Measurements from ENCODE around the gene NHP2.
"Not testable (repeated sequence)": the region's sequence is repeated elsewhere in the genome, so short reads cannot be mapped to it uniquely, and the experiment has no call there.

NHP2 gene

GRCh38 chr5:178153530-178154340 is at the start of gene NHP2:
TSS of gene NHP2 (minus strand) at chr5:178153885. CDS start at chr5:178153817, 68 bp downstream.
- DNase-seq, result peak; percentile 95

- no peak for DNase-seq
Observed at GRCh38 chr5:178202541-178202940, 48.9 kb upstream of the NHP2 start.

- no peak for DNase-seq
Observed at GRCh38 chr5:178201927-178202235, 48.2 kb upstream of the NHP2 start.

DNA sequence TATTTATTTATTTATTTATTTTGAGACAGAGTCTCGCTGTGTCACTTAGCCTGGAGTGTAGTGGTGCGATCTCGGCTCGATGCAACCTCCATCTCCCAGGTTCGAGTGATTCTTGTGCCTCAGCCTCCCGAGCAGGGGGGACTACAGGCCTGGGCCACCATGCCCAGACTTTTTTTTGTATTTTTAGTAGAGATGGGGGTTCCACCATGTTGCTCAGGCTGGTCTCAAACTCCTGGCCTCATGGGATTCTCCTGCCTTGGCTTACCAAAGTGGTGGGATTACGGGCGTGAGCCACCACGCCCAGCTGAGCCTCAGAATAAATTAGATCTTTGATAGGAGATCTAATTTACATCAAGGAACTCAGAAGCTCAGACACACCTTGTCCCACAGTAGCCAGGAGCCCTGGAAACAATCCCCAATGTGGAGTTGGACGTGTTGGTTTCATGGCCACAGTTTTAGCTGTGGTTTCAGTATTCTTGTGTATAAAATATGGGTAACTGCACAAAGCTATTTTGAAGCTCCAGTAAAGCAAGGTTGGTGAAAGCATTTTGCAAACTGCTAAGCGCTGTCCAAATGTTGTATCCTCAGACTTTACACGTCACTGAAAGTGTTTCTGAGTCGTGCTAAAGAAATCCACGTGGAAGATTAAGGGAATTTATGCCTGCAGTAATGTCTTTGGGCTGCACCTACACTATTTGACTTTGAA is 47.7 kb upstream of the NHP2 start:
- DNase-seq, result no peak

DNA sequence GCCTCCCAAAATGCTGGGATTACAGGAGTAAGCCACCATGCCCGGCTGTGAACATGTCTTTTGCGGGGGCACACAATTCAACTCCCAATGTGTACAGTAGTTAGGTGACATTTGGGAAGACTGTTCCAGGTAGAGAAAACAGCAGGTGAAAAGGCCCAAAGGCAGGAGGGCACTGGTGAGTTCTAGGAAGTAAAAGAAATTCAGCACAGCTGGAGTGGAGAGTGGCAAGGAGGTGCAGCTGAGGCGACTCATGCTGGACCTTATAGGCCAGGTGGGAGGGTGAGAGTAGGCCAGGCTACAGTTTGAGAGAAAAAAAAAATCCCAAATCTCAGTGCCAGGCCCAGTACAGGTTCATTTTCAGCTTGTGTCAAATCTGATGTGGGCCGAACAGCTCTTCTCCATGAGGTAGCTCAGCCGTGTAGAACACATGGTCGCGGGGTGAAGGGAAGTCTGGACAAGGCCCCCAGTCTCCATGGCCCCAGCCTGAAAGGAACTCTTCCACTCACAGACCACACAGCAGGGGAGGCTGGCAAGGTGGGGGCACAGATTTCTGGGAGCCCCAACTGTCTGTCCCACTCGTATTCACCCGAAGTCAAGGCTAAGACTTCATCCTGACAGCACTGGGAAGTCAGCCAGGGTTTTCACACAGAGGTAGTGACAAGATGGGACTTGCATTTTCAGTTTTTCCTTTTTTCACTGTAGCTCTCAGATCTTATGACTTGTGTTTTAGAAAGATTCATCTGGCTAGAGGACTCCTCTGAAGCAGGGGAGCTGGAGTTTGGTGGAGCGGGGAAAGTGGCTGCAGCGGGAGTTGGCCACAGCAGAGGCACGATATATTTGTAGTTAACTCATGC is 46.1 kb upstream of the NHP2 start:
- DNase-seq, result no peak

DNA sequence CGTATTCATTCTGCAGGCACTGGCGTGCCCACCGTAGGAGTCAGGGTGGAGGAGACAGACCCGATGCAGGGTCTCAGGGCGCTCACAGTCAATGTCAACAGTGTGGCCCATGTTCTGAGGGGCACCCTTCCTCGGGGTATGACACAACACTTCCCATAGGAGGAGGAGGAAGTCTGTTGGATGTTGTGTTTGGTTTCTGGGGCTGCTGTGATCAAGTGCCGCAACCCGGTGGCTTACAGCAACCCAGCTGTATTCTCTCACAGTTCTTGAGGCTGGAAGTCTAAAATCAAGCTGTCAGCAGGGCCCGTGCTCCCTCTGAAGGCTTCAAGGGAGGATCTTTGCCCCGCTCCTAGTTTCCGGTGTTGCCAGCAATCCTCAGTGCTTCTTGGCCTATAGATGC is 45.0 kb upstream of the NHP2 start:
- DNase-seq, result no peak

DNA sequence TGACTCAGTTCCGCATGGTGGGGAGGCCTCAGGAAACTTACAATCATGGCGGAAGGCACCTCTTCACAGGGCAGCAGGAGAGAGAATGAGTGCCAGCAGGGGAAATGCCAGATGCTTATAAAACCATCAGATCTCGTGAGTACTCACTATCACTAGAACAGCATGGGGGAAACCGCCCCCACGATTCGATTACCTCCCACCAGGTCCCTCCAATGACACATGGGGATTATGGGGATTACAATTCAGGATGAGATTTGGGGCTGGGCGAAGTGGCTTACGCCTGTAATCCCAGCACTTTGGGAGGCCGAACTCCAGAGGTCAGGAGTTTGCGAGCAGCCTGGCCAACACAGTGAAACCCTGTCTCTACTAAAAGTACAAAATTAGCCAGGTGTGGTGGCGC is 44.5 kb upstream of the NHP2 start:
- DNase-seq, result not testable (repeated sequence)

GRCh38 chr5:178196986-178197385 is 43.3 kb upstream of the NHP2 start:
- no peak for DNase-seq

GRCh38 chr5:178196281-178196812 is 42.7 kb upstream of the NHP2 start:
- DNase-seq, result no peak

DNA sequence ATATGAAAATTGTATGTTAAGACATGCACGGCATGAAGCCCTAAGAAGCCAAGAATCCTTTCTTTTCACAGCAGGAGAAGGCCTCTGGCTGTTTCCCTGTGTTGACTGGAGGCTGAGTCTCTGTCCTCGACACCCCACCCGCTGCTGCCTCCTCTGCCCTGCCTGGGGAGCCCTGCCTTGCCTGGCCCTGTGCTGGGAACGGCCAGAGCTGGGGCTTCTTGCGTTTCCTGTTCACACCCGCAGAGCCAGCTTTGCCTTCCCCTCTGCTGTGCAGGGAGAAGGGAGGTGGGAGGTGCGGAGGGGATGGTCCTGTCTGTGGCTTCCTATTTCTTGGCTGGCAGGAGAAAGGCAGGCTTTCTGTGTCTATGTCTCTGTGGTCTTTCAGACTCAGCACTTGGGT is 40.3 kb upstream of the NHP2 start:
- DNase-seq, result no peak

DNA sequence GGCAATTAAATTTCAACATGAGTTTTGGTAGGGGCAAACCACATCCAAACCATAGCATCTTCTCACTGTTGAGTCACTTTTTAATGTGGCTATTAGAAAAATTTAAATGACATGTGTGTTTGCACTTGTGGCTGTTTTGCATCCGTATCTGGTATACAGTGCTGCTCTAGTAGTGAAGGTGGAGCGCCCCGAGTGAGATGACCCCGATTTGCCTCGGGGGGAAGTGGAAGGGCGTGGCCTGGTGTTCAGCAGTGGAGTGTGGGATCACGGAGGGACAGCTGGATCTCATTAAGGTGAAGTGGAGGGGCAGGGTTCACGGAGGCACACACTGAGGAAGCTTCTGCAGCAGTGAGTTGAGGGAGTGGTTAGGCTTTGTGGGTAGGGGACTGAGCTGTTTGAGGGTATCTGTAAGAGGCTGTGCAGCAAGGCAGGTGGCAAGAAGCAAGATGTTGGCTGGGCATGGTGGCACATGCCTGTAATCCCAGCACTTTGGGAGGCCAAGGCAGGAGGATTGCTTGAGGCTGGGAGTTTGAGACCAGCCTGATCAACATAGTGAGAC is 39.6 kb upstream of the NHP2 start:
- DNase-seq, result no peak

DNA sequence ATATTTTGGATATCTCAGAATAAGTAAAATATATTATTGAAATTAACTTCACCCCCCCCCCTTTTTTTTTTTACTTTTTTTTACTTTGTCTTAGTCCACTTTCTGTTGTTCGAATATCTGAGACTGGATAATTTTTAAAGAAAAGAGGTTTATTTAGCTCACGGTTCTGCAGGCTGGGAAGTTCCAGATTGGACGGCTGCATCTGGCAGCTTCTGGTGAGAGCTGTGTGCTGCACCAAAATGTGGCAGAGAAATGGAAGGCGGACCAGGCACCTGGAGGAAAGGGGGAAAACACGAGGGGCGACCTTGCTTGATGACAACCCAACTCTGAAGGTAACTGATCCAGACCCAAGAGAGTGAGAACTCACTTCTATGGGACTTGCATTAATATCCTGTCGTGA is 39.1 kb upstream of the NHP2 start:
- DNase-seq, result no peak

GRCh38 chr5:178192244-178192643 is 38.6 kb upstream of the NHP2 start:
- no peak for DNase-seq

DNA sequence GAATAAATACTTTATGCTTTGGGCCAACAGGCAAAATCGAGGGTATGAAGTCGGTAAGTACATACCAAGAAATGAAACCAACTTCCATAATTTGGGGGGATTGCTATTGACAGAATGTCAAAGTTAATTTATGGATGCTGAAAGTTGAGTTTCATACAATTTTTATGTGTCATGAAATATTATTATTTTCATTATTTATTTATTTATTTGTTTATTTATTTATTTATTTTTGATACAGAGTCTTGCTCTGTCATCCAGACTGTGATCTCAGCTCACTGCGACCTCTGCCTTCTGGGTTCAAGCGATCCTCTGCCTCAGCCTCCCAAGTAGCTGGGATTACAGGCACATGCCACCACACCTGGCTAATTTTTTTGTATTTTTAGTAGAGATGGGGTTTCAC is 38.0 kb upstream of the NHP2 start:
- DNase-seq, result no peak

- no peak for DNase-seq
Observed at GRCh38 chr5:178189433-178189832, 35.7 kb upstream of the NHP2 start.

DNA sequence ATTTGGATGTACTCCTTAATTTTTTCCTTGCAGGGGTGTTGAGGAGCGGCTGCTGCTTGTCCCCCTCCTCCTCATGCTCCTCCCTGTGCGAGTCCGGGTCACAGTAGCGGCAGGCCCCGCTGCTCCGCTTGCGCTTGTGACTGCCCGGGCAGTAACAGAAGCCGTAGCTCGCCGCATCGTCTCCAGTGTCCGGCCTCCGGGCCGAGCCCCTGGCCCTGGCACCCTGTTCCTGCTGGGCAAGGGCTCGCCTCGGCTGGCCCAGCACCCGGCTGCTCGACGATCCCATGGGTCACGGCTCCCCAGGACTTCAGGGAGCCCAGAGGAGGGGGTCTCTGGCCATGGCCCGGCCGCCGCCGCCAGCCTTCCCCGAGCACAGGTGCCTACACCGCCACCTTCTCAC is 33.3 kb upstream of the NHP2 start, which contains the start of gene GMCL2:
TSS of gene GMCL2 (minus strand) at position 358 of the 400 bp plus-strand sequence. CDS start at position 286, 72 bp downstream.
- DNase-seq, result no peak

- DNase-seq, result no peak
Observed at GRCh38 chr5:178186427-178186826, 32.7 kb upstream of the NHP2 start.

GRCh38 chr5:178182158-178182876 is 28.6 kb upstream of the NHP2 start:
- no peak for DNase-seq

GRCh38 chr5:178180141-178180863 is 26.6 kb upstream of the NHP2 start:
- no peak for DNase-seq

DNA sequence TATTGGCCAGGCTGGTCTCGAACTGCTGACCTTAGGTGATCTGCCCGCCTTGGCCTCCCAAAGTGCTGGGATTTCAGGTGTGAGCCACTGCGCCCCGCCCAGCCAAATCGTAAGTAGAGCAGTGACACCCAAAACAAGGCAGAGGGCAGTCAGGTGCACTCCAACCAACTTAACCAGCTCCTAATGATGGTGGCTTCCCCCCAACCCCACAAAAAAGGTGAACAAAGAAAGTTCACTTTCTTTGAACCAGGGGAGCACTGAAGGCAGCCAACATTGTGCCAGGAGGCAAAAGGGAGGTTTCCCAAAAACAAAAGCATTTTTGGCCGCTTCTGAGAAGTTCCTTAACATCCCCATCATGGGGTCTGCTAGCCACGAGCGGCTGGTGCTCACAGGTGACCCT is 23.9 kb upstream of the NHP2 start:
- DNase-seq, result no peak

DNA sequence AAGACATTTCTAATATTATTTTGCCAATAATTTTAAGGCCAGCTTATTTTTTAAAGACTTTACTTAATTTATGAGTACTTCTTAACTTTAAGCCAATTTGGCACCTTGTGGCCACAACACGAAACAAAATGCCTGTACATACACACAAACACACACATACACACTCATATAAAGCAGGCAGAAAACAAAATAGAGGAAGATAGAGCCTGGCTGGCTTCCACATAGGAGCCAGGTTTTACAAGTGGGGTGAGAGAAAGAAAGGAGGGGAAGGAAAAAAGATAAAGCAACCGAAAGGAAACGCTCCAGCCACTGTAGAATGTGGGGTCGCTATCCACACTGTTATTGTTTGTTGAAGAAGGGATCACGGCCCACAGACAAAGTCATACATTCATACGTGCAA is 23.1 kb upstream of the NHP2 start:
- DNase-seq, result no peak

GRCh38 chr5:178174456-178174855 is 20.8 kb upstream of the NHP2 start:
- no peak for DNase-seq
